ENCODE data around the gene CLASRP.

CLASRP gene

DNA sequence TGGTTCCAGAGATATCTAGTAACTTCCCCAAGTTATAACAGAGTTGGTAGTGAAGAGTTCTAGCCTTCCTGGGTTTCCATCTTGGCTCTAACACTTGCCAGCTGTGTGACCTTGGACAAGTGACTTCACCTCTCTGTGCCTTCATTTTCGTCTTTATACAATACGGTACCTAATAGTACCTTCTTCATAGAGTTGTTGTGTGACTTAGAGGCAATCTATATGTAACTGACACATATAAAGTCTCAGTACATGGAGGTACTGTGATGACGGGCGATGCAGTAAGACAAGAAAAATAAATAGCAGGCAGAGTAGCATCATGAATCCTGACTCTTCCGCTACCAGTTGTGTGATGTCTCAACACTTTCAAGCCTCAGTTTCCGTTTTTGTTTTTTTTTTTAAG, 8.0 kb upstream of the CLASRP start:
- no peak overlapping the region for H3K9ac ChIP-seq (ENCODE audit: low read depth, low read length, poor library complexity, severe bottlenecking)
- H2AFZ ChIP-seq (ENCODE audit: low read length): no peak overlapping the region
- no peaks in the 10 kb centered on the region for H3F3A ChIP-seq (ENCODE audit: low read depth)
- no peaks in the 10 kb centered on the region for H4K20me1 ChIP-seq (ENCODE audit: insufficient read depth, low read length, poor library complexity, severe bottlenecking)
- no peaks in the 10 kb centered on the region for H3K79me2 ChIP-seq (ENCODE audit: insufficient read depth, low read length)
- H3K9me2 ChIP-seq (replicated peaks; ENCODE audit: low read depth, low read length): no peaks in the 10 kb centered on the region
- no peaks in the 10 kb centered on the region for H3K27me3 ChIP-seq (ENCODE audit: insufficient read depth, low read length, poor library complexity, severe bottlenecking)
- H3K36me3 ChIP-seq (ENCODE audit: insufficient read depth, low read length): peaks cover 4% of the 10 kb centered on the region; the same call in 1 of the 2 replicates
- H3K4me3 ChIP-seq (ENCODE audit: low read length, poor library complexity, severe bottlenecking): no peak overlapping the region
- H3K4me2 ChIP-seq (ENCODE audit: low read depth, low read length, poor library complexity, severe bottlenecking): no peak overlapping the region
- TF ChIP-seq EZH2phosphoT487 (IDR thresholded peaks at IDR 0.05; ENCODE audit: borderline replicate concordance): no peak
- no peak for TF ChIP-seq CTCF (conservative IDR thresholded peaks at IDR 0.05; ENCODE audit: low read length)
- no peaks in the 10 kb centered on the region for H3K4me1 ChIP-seq (ENCODE audit: insufficient read depth, low read length, poor library complexity, severe bottlenecking)
- H3K9me3 ChIP-seq (ENCODE audit: insufficient read depth, low read depth, low read length): no peaks in the 10 kb centered on the region

DNA sequence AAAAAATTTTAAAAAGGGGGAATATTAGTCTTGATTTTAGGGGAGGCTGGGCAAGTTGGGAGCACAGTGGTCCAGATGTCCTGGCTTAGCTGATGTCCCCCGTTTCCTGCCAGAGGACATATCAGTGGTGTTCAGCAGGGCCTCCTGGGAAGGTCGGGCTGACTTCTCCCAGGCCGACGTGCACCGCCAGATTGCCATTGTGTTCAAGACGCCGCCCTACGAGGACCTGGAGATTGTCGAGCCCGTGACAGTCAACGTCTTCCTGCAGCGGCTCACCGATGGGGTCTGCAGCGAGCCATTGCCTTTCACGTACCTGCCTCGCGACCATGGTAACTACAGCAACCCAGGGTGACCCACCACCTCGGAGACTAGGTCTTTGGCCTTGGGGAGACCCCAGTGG, 6.4 kb upstream of the CLASRP start:
- Histone ChIP-seq H3K4me3 (ENCODE audit: low read length, poor library complexity, severe bottlenecking) (no peak overlapping the region), H4K20me1 (ENCODE audit: insufficient read depth, low read length, poor library complexity, severe bottlenecking) (no peaks in the 10 kb centered on the region), H3K4me1 (ENCODE audit: insufficient read depth, low read length, poor library complexity, severe bottlenecking) (no peaks in the 10 kb centered on the region), H3K79me2 (ENCODE audit: insufficient read depth, low read length) (no peaks in the 10 kb centered on the region), H3K9me2 (replicated peaks; ENCODE audit: low read depth, low read length) (no peaks in the 10 kb centered on the region), H3K27me3 (ENCODE audit: insufficient read depth, low read length, poor library complexity, severe bottlenecking) (no peaks in the 10 kb centered on the region), H3F3A (ENCODE audit: low read depth) (no peaks in the 10 kb centered on the region), H3K9ac (ENCODE audit: low read depth, low read length, poor library complexity, severe bottlenecking) (no peak overlapping the region), H2AFZ (ENCODE audit: low read length) (no peak overlapping the region), H3K9me3 (ENCODE audit: insufficient read depth, low read depth, low read length) (no peaks in the 10 kb centered on the region), H3K4me2 (ENCODE audit: low read depth, low read length, poor library complexity, severe bottlenecking) (no peak overlapping the region), H3K36me3 (ENCODE audit: insufficient read depth, low read length) (peaks cover 5% of the 10 kb centered on the region; the same call in 1 of the 2 replicates)
- TF ChIP-seq CTCF (conservative IDR thresholded peaks at IDR 0.05; ENCODE audit: low read length): no peak
- no peak for TF ChIP-seq EZH2phosphoT487 (IDR thresholded peaks at IDR 0.05; ENCODE audit: borderline replicate concordance)

DNA sequence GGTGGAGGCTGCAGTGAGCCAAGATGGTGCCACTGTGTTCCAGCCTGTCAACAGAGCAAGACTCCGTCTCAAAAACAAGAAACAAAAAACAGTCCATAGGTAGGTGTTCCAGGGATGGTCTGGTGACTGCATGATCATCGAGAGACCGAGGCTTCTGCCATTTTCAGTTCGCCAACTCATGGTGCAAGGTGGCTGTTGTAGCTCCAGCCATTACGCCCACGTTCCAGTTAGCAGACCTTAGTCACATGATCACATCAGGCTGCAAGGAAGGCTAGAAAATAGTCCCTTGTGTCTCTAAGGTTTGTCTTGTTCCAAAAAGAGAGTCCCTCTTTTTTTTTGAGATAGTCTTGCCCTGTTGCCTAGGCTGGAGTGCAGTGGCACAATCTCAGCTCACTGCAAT, 3.1 kb upstream of the CLASRP start:
- Histone ChIP-seq H3K4me1 (ENCODE audit: insufficient read depth, low read length, poor library complexity, severe bottlenecking) (peaks cover 14% of the 10 kb centered on the region), H3K4me3 (ENCODE audit: low read length, poor library complexity, severe bottlenecking) (no peak overlapping the region), H3F3A (ENCODE audit: low read depth) (no peaks in the 10 kb centered on the region), H3K27me3 (ENCODE audit: insufficient read depth, low read length, poor library complexity, severe bottlenecking) (no peaks in the 10 kb centered on the region), H3K79me2 (ENCODE audit: insufficient read depth, low read length) (peaks cover 19% of the 10 kb centered on the region), H4K20me1 (ENCODE audit: insufficient read depth, low read length, poor library complexity, severe bottlenecking) (peaks cover 19% of the 10 kb centered on the region), H3K9me2 (replicated peaks; ENCODE audit: low read depth, low read length) (no peaks in the 10 kb centered on the region), H3K9me3 (ENCODE audit: insufficient read depth, low read depth, low read length) (no peaks in the 10 kb centered on the region), H3K36me3 (ENCODE audit: insufficient read depth, low read length) (peaks cover 5% of the 10 kb centered on the region; the same call in 1 of the 2 replicates), H3K9ac (ENCODE audit: low read depth, low read length, poor library complexity, severe bottlenecking) (no peak overlapping the region), H2AFZ (ENCODE audit: low read length) (no peak overlapping the region), H3K4me2 (ENCODE audit: low read depth, low read length, poor library complexity, severe bottlenecking) (no peak overlapping the region)
- TF ChIP-seq EZH2phosphoT487 (IDR thresholded peaks at IDR 0.05; ENCODE audit: borderline replicate concordance): no peak
- TF ChIP-seq CTCF (conservative IDR thresholded peaks at IDR 0.05; ENCODE audit: low read length): no peak
